ENCODE results near the gene HOXB4. TPM values are rescaled to one million over a fixed set of nuclear protein-coding genes. Genes with fewer than 3 reads are reported as not detected.

The HOXB4 gene
- total and polyA plus RNA-seq, 5 donors from 2014 or later: 0.16 to 2.9 (median 0.18) TPM; not detected in 2

DNA sequence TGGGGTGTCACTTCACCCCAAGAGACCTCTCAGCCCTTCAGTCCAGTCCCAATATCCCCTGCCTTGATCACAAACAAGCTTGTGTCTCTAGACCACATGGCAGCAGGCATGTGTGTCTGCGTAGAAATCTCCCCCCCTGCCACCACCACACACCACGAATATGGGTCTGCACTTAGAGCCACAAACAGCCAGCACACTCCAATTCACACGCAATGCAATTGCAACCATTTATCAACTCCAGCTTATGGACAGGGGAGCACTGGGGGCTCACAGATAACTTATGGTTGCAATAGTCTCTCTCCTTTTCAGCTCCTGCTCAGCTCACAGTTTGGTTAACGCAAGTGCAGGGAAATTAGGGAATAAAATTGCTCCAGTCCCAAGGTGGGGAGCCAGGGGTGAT, 45.4 kb upstream of the HOXB4 start:
- Mint-ChIP-seq H3K4me3 (peak overlapping the region in 2 of 4 donors; percentile 32 to 42), H3K27ac (no peak overlapping the region)
- no peak for DNase-seq

GRCh38 chr17:48622857-48623256, 44.7 kb upstream of the HOXB4 start:
- H3K4me3 Mint-ChIP-seq: peak overlapping the region in 2 of 4 donors; percentile 3 to 49
- Histone ChIP-seq H3K4me3 (ENCODE audit: low read depth, low read length) (no peak overlapping the region), H3K9me3 (ENCODE audit: control insufficient read depth in 2 of 2, low read length in 2 of 2) (no peaks in the 10 kb centered on the region), H3K36me3 (ENCODE audit: control insufficient read depth, insufficient read depth, low read length) (no peaks in the 10 kb centered on the region), H3K27ac (ENCODE audit: insufficient read depth, low read length, poor library complexity, severe bottlenecking) (no peak overlapping the region), H3K4me1 (ENCODE audit: control insufficient read depth, insufficient read depth, low read length, poor library complexity, severe bottlenecking) (peaks cover 38% of the 10 kb centered on the region), H3K27me3 (ENCODE audit: control insufficient read depth, insufficient read depth, low read length) (peaks cover 44% of the 10 kb centered on the region)
- ATAC-seq (ENCODE audit: low read depth in 2 of 2) (no peak), DNase-seq (no peak)
- H3K9me3 Mint-ChIP-seq: peaks cover 0 to 7% (median 0%) of the 10 kb centered on the region in 7 donors
- H3K27me3 Mint-ChIP-seq: peaks cover 86% of the 10 kb centered on the region
- H3K36me3 Mint-ChIP-seq: no peaks in the 10 kb centered on the region
- peaks cover 6 to 36% (median 15%) of the 10 kb centered on the region in 4 donors for H3K4me1 Mint-ChIP-seq
- no peak overlapping the region for H3K27ac Mint-ChIP-seq

More for the DNA sequence above, 45.4 kb upstream of the HOXB4 start:
- Histone ChIP-seq H3K4me1 (ENCODE audit: control insufficient read depth, insufficient read depth, low read length, poor library complexity, severe bottlenecking) (peaks cover 30% of the 10 kb centered on the region), H3K36me3 (ENCODE audit: control insufficient read depth, insufficient read depth, low read length) (no peaks in the 10 kb centered on the region), H3K27me3 (ENCODE audit: control insufficient read depth, insufficient read depth, low read length) (peaks cover 47% of the 10 kb centered on the region), H3K9me3 (ENCODE audit: control insufficient read depth in 2 of 2, low read length in 2 of 2) (no peaks in the 10 kb centered on the region), H3K4me3 (ENCODE audit: low read depth, low read length) (no peak overlapping the region), H3K27ac (ENCODE audit: insufficient read depth, low read length, poor library complexity, severe bottlenecking) (no peak overlapping the region)
- peaks cover 86% of the 10 kb centered on the region for H3K27me3 Mint-ChIP-seq
- no peaks in the 10 kb centered on the region for H3K36me3 Mint-ChIP-seq
- no peak for ATAC-seq (ENCODE audit: low read depth in 2 of 2)
- peaks cover 0 to 3% (median 0%) of the 10 kb centered on the region in 7 donors for H3K9me3 Mint-ChIP-seq
- peaks cover 2 to 30% (median 10%) of the 10 kb centered on the region in 4 donors for H3K4me1 Mint-ChIP-seq

GRCh38 chr17:48621410-48622392, 43.6 kb upstream of the HOXB4 start:
- Mint-ChIP-seq H3K27me3 (peaks cover 86% of the 10 kb centered on the region), H3K36me3 (no peaks in the 10 kb centered on the region), H3K27ac (no peak overlapping the region), H3K4me3 (peak overlapping the region in 2 of 4 donors; percentile 8 to 49), H3K9me3 (peaks cover 0 to 9% (median 0%) of the 10 kb centered on the region in 7 donors), H3K4me1 (peaks cover 10 to 39% (median 19%) of the 10 kb centered on the region in 4 donors)
- peaks cover 42% of the 10 kb centered on the region for H3K27me3 ChIP-seq (ENCODE audit: control insufficient read depth, insufficient read depth, low read length)
- H3K4me1 ChIP-seq (ENCODE audit: control insufficient read depth, insufficient read depth, low read length, poor library complexity, severe bottlenecking): peaks cover 38% of the 10 kb centered on the region
- no peaks in the 10 kb centered on the region for H3K36me3 ChIP-seq (ENCODE audit: control insufficient read depth, insufficient read depth, low read length)
- H3K27ac ChIP-seq (ENCODE audit: insufficient read depth, low read length, poor library complexity, severe bottlenecking): no peak overlapping the region
- ATAC-seq (ENCODE audit: low read depth in 2 of 2) (no peak), DNase-seq (no peak)
- H3K9me3 ChIP-seq (ENCODE audit: control insufficient read depth in 2 of 2, low read length in 2 of 2): no peaks in the 10 kb centered on the region
- H3K4me3 ChIP-seq (ENCODE audit: low read depth, low read length): no peak overlapping the region

- H3K9me3 Mint-ChIP-seq: peaks cover 0 to 9% (median 0%) of the 10 kb centered on the region in 7 donors
- no peak overlapping the region for H3K27ac Mint-ChIP-seq
- H3K4me1 Mint-ChIP-seq: peaks cover 10 to 33% (median 20%) of the 10 kb centered on the region in 4 donors
- ATAC-seq (ENCODE audit: low read depth in 2 of 2) (no peak), DNase-seq (no peak)
- H3K27me3 Mint-ChIP-seq: peaks cover 90% of the 10 kb centered on the region
- H3K4me3 Mint-ChIP-seq: peak overlapping the region in 2 of 4 donors; percentile 4 to 29
- no peaks in the 10 kb centered on the region for H3K36me3 Mint-ChIP-seq
- H3K4me3 ChIP-seq (ENCODE audit: low read depth, low read length): no peak overlapping the region
- no peaks in the 10 kb centered on the region for H3K36me3 ChIP-seq (ENCODE audit: control insufficient read depth, insufficient read depth, low read length)
- H3K27me3 ChIP-seq (ENCODE audit: control insufficient read depth, insufficient read depth, low read length): peaks cover 51% of the 10 kb centered on the region
- H3K27ac ChIP-seq (ENCODE audit: insufficient read depth, low read length, poor library complexity, severe bottlenecking): no peak overlapping the region
- no peaks in the 10 kb centered on the region for H3K9me3 ChIP-seq (ENCODE audit: control insufficient read depth in 2 of 2, low read length in 2 of 2)
- H3K4me1 ChIP-seq (ENCODE audit: control insufficient read depth, insufficient read depth, low read length, poor library complexity, severe bottlenecking): peaks cover 28% of the 10 kb centered on the region
Observed at GRCh38 chr17:48620461-48621139, 42.5 kb upstream of the HOXB4 start.

GRCh38 chr17:48619826-48620449, 41.8 kb upstream of the HOXB4 start:
- peaks cover 27% of the 10 kb centered on the region for H3K4me1 ChIP-seq (ENCODE audit: control insufficient read depth, insufficient read depth, low read length, poor library complexity, severe bottlenecking)
- H3K27ac ChIP-seq (ENCODE audit: insufficient read depth, low read length, poor library complexity, severe bottlenecking): no peak overlapping the region
- Mint-ChIP-seq H3K4me1 (peaks cover 10 to 36% (median 26%) of the 10 kb centered on the region in 4 donors), H3K36me3 (no peaks in the 10 kb centered on the region), H3K9me3 (peaks cover 0 to 9% (median 0%) of the 10 kb centered on the region in 7 donors), H3K4me3 (peak overlapping the region in 1 of 4 donors; percentile 70), H3K27ac (no peak overlapping the region), H3K27me3 (peaks cover 97% of the 10 kb centered on the region)
- H3K9me3 ChIP-seq (ENCODE audit: control insufficient read depth in 2 of 2, low read length in 2 of 2): no peaks in the 10 kb centered on the region
- DNase-seq (no peak), ATAC-seq (ENCODE audit: low read depth in 2 of 2) (no peak)
- H3K4me3 ChIP-seq (ENCODE audit: low read depth, low read length): no peak overlapping the region
- peaks cover 56% of the 10 kb centered on the region for H3K27me3 ChIP-seq (ENCODE audit: control insufficient read depth, insufficient read depth, low read length)
- H3K36me3 ChIP-seq (ENCODE audit: control insufficient read depth, insufficient read depth, low read length): no peaks in the 10 kb centered on the region

GRCh38 chr17:48618256-48618896, 40.2 kb upstream of the HOXB4 start:
- Histone ChIP-seq H3K9me3 (ENCODE audit: control insufficient read depth in 2 of 2, low read length in 2 of 2) (no peaks in the 10 kb centered on the region), H3K4me3 (ENCODE audit: low read depth, low read length) (no peak overlapping the region), H3K27me3 (ENCODE audit: control insufficient read depth, insufficient read depth, low read length) (peaks cover 54% of the 10 kb centered on the region), H3K27ac (ENCODE audit: insufficient read depth, low read length, poor library complexity, severe bottlenecking) (no peak overlapping the region), H3K36me3 (ENCODE audit: control insufficient read depth, insufficient read depth, low read length) (no peaks in the 10 kb centered on the region), H3K4me1 (ENCODE audit: control insufficient read depth, insufficient read depth, low read length, poor library complexity, severe bottlenecking) (peaks cover 37% of the 10 kb centered on the region)
- Mint-ChIP-seq H3K27ac (peak overlapping the region in 1 of 3 donors; percentile 86), H3K36me3 (no peaks in the 10 kb centered on the region), H3K27me3 (peaks cover 98% of the 10 kb centered on the region), H3K9me3 (peaks cover 0 to 9% (median 0%) of the 10 kb centered on the region in 7 donors), H3K4me3 (peak overlapping the region in 3 of 4 donors; percentile 56 to 88 (median 60)), H3K4me1 (peaks cover 10 to 43% (median 33%) of the 10 kb centered on the region in 4 donors)
- peak; percentile 74 to 76 (median 76) for DNase-seq
- ATAC-seq (ENCODE audit: low read depth in 2 of 2): peak; percentile 70 to 74
